Fibroblast of skin of abdomen (primary cell): Measurements from ENCODE around the gene GPRC5A.

Experiments used
- DNase-seq: peaks from one replicate; pipeline ENCODE4 v3.0.0-alpha.2; 2013

The GPRC5A gene

DNA sequence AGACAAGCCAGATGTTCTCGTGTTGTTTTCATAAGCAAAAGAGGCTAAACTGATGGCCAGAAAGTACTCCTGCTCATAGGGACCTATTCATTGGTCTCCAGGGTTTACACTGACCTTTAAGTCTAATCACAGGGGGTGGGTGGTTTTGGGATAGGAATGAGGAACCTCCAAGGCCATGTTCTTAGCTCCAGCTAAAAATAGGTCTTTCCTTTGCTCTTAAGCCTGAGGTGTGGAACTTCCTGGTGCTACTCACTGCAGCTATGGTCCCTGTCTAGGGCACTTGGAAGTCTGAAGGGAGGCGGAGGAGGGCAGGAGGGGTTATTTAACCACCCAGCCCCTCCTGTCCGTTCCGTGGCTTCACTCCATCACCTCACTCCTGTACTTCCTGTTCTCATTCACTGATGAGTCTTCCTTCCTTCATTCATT lies 18.6 kb downstream of the GPRC5A start:
- DNase-seq: no peak

DNA sequence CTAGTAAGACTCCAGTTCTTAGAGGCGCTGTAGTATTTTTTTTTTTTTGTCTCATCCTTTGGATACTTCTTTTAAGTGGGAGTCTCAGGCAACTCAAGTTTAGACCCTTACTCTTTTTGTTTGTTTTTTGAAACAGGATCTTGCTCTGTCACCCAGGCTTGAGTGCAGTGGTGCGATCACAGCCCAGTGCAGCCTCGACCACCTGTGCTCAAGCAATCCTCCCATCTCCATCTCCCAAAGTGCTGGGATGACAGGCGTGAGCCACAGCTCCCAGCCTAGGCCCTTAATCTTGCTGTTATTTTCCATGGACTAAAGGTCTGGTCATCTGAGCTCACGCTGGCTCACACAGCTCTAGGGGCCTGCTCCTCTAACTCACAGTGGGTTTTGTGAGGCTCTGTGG lies 21.3 kb downstream of the GPRC5A start:
- no peak for DNase-seq

DNA sequence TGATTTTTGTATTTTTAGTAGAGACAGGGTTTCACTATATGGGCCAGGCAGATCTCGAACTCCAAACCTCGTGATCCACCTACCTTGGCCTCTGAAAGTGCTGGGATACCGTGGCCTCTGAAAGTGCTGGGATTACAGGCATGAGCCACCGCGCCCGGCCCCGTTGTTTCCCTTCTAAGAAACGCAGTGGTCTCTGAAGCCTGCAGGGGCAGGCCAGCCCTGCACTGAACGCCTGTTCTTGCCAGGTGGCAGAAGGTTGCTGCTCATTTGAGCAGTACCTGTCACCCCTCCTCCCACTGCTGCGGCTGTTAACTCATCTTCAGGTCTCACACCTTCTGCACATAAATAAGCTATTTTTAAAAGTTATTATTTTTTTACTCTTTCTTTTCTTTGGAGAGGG lies 24.3 kb downstream of the GPRC5A start:
- DNase-seq: no peak

DNA sequence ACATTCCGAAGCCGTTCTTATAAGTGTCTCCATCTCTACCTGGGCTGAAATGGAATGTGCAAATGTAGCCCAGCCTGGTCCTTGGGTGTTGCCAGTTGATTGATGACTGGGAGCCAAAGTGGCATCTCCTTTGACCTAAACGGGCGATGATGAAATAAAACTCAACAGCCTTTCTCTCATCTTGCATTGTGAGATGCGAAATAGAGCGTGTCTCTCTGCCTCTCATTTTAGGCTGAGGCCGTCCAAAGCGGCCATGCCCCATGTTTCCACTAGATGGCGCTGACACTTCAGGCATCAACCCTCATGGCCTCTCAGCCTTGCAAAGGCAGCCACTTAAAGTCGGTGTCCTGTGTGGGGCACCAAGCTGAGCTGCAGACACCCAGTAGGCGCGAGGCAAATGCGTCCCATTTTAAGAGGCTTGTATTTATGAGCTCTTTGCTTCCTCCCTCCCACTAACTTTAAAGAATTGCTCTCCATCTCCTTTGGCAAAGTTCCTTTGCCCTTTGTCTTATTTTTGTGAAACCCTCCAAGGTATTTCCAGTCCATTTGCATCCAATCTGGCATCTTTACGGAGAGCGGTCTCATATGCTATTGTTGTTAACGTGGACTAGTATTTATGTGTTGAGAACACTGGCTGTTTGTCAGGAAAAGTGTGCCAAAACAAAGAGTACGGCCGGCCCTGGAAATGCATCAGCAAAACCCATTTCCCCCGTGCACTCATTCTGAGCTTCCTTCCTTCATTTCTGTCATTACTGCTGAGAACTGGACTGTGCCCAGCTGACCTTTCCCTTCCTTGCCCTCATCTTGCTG lies 25.0 kb downstream of the GPRC5A start:
- DNase-seq: peak; percentile 77

DNA sequence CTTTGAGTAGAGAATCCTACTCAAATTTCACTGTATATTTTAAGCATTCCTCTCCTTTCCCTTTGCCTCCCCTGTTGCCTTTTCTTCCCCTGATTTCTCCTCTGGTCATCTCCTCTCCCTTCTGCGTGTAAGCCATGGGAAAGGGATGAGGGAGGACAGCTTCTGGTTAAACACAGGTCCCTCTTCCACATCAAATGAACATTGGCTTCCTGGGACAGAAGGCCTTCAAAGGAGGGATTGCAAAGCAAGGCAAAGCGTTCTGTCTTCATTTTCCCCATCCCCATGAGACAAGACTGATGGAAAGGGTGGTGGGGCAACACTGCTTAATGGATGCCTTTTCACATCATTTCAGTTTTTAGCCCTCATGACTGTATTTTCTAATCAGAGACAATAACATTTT lies 26.2 kb downstream of the GPRC5A start:
- DNase-seq: no peak

DNA sequence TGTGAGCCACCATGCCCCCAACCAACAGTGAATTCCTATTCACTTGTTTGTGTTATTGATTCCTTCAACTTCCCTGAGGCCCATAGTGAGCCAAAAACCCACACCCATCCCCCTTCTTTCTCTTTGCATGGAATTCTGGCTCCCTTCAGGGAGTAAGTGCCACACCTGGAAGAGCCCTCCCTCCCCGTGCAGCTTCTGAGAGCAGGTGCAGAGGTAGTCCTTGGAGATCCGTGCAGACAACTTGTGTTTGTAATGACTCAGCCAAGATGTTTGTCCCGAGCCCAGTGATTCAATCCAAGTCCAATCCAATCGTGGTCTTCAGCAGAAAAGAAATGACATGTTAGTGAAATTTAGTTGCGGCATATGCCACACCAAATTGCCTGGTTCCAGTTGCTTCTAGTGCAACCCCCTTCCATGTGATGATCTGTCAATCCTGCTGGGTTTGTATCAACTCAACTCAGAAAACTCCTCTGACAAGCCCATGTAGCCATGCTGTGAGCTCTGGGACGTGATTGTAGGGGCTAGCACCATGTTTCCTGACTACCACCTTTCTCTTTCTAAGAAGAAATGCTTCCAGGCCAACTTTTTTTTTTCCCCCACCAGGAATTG lies 27.5 kb downstream of the GPRC5A start:
- no peak for DNase-seq

DNA sequence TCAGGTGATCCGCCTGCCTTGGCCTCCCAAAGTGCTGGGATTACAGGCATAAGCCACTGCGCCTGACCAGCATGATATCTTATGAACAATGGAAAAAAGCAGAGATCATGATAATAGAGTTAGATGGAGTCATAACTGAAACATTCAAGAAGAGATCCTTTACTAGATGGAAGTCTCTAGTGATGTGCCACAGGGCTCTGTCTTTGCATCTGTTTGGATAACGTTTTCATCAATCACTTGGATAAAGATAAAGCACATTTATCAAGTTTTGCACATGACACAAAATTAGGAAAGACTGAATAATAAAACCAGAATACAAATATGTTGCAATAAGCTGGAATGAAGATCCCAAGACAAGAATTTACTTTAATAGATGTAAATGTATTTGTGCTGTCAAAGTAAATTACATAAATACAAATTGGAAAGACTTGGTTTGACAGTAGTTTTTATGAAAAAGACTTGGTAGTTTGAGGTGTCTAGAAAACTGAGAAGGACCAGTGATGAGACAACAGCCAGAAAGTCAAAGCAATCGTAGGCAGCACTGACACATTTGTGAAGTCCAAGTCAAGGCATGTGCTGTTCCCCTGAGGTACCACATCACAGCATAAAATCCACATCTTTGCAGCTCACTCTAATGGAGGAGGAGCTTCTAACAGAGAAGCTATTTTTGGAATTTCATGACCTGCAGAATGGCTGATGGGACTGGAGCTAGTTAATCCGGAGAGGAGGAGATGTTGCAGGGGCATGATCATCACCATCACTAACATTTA lies 28.5 kb downstream of the GPRC5A start:
- DNase-seq: no peak

DNA sequence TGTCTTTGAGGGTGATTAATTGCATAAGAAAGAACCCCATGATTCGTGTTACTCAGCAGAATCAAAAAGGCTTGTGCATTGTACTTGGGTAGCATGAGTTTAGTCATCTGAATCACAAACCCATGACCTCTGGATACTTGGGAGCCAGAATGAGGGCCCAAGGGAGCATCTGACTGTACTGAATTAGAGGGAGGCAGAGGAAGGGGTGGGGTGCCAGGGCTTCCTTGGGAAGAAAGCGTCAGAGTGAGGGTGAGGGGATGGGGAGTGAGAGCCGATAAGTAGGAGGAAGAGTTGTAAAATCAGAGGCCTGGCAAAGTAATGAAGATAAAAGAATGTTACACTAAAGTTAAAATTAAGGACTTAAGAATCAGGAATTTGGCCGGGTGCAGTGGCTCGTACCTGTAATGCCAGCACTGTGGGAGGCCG lies 30.8 kb downstream of the GPRC5A start:
- peak; percentile 35 for DNase-seq

DNA sequence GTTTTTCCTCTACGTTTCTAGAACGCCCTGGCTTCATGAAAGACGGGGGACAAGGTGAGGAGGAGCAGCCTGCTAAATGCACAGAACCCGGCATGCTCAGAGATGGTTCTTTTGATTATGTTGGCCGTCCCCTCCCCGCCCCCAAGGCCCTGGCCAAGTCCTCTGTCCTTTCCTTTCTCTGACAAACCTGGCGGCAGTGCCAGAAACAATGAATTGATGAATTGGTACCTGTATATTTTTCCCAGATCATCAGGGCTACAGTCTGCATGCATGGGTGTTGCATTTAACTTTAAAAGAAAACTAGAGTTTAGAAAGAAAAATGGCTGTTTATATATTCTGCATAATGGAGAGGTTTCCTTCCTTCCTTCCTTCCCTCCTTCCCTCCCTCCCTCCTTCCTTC lies 31.6 kb downstream of the GPRC5A start:
- no peak for DNase-seq

DNA sequence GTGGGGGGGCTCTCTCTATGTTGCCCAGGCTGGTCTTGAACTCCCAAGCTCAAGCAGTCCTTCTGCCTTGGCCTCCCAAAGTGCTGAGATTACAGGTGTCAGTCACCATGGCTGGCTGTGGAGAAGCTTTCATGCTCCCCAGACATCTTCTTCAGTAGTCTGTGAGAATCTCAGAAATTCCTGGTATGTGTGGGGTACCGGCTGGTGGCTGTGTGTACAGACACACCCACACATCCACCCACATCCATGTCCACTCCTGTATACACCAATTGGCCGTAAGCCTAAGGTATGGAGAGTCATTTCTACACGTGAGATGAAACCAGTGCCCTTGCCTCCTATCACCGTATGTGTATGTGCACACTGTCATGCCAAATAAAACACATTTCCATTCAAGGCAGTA lies 32.8 kb downstream of the GPRC5A start:
- DNase-seq: no peak

DNA sequence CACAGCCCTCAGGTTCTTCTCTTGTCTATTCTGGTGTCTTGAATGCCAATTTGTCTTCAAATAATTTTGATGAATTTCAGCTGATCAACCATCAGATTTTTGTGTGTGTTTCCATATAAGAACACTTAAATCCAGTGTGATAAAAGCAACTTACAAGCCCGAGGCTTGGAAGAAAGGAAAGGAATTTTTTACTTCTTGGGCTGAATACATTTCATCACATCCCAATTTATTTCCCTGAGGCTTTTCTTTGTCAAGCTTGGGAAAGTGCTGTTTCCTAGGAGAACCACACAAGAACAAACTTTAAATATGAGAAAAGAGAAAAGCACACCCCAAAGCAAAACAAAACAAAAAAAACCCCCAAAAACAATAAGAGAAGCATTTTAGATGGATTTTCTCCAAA lies 34.0 kb downstream of the GPRC5A start:
- no peak for DNase-seq

DNA sequence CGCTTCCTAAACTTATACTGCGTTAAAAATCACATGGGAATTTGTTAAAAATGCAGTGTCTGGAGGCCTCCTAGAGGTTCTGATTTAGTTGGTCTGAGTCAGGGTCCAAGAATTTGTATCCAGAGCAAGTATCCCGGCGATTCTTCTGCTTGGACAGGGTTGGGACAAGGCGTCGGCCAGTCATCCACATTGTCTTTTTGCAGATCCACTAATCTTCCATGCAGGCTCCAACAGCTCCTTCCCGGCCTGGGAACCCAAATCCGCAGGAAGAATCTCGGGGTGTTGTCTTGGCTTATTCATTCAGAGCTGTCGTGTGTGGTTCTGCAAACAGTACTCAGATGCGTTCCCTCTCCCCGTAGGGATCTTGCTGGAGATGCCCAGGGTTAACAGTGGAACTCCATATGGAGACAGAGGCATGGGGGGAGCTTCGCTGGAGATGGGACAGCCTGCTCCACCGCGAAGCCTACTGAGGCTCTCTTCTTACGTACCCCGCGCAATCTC lies 35.3 kb downstream of the GPRC5A start:
- peak; percentile 47 for DNase-seq

DNA sequence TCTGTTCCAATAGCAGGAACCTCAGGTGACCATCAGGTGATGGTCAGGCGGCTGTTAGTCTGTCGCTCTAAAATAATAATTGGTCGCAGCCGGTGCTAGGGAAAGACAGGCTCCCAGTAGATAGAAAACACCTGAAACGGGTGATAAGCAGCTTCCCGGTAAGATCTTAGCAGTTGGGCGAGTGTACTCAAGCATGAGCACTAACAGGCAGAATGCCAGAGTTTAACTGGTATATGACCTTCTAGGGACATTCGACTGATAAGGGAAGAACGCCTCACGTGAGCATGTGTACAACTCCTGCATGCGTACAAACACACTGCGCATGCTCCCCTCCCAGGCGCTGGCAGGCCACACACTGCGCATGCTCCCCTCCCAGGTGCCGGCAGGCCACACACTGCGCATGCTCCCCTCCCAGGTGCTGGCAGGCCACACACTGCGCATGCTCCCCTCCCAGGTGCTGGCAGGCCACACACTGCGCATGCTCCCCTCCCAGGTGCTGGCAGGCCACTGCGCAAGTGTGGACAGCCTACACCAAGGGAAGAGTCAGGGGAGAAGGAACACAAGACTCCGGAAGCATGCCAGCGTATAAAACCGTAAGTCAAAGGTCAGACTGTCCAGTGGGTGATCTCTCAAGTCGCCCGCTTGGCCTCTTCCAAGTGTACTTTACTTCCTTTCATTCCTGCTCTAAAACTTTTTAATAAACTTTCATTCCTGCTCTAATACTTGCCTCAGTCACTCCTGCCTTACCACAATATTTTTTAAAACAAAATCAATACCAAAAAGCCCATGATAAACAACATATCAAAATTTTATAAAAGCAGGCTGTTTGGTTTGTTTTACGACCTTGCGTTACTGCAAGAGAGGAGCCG lies 36.1 kb downstream of the GPRC5A start:
- DNase-seq: peak; percentile 47

DNA sequence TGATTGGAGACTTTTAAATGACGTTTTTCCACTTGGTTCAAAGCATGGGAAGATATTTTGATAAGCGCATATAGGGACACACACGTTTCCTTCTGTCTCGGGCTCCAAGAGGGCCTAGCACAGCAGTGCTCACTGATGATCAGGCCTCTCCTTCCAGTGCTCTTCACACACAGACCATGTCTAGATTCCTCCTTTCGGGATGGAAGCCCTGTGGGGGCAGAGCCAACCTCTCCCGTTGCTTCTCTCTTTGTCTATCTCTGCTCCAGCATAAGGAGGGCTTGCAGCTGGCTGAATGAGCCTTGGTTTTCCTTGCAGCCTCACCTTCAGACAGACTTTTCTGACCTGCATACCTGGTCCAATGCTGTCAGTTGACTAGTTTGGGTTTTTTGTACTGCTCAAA lies 38.3 kb downstream of the GPRC5A start:
- no peak for DNase-seq

DNA sequence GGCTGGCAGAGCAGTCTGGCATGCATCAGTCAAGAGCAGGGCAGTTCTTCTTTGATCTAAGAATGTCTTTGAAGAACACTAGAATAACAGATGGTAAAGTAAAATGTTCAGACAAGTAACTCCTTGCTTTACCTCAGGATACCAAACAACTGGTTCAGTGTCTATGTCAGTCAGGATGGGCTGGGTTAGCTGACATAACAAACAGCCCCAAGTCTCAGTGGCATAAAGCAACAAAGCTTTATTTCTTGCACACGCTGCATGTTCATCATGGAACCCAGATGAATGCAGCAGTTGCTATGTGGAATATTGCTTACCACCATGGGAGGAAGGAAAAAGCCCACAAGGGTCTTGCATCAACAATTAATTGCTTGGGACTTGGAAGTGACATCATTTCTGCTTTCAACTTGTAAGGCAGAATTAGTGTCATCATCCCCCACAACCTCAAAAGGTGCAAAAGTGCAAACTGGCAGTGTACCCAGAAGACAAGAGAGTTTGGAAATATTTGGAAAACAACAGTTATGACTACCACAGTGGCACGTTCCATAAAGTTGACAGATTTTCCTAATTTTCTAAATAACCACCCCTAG lies 39.4 kb downstream of the GPRC5A start:
- DNase-seq: no peak

DNA sequence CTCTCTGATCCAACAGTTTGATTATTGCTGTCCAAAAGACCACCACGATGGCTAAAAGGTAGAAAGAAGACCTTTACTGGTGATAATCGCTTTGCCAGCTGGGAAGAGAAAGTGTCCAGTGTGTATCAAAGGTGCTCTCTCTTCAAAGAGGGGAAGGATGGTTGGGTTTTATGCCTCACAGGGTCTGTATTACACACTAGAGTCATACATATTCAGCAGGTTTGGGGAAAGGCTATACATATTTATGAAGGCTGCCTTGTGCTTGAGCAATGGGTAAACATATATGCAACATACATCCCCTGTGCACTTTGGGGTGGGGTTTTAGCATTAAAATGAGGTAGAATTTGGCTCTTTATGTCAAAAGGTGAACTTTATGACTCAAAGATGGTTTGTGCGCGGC lies 42.4 kb downstream of the GPRC5A start:
- DNase-seq: no peak

DNA sequence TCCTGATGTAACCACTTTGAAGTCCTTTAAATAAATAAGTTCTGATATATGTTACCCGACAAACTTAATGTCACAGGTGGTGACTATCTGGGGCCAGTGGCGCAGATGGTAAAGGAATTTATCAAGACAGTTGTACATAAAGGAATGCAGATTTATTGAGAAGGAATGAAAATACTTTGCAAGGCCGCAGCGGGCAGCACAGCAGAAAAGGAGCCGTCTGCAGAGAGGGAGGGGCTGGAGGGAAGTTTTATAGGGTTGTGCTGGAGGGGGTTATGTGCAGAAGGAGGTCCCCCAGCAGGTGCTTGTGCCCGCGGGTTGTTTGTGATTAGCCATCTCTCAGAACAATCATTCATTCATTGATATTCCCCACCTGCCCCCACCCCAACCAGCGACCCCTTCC lies 43.2 kb downstream of the GPRC5A start:
- DNase-seq: no peak

DNA sequence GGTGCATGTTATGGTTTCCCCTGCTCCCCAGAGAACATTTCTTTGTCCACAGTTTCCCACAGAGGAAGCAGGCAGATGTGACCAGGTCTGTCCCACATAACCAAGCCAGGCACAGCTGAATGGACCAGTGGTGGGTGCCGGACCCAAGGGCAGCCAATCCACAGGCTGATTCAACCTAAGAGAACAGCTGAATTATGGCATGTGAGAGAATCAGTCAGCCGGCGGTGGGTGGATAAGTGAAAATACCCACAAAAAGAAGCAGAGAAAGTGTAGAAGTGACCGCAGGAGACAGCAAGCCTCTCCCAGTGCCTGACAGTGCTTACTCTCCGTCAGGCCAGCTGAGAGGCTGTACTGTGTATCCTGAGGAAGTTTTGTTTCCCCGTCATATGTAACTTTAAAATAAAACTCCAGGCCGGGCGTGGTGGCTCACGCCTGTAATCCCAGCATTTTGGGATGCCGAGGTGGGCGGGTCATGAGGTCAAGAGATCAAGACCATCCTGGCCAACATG lies 45.7 kb downstream of the GPRC5A start:
- DNase-seq: no peak

DNA sequence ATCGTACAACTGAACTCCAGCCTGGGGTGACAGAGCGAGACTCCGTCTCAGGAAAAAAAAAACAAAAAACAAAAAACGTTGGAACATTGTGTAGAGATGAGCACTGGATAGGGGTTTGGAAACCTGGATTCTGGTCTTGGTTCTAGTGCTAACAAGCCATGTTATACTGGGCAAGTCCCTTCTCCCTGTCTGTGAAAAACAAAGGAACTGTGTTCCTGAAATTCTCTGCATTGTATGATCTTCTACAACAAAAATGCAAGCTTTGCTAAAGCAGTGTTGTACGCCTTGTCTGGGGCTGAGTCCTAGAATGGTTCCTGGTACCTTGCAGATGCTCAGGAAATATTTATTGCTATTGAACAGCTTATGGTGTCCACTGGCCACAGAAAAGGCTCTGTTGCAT lies 47.2 kb downstream of the GPRC5A start:
- DNase-seq: no peak

DNA sequence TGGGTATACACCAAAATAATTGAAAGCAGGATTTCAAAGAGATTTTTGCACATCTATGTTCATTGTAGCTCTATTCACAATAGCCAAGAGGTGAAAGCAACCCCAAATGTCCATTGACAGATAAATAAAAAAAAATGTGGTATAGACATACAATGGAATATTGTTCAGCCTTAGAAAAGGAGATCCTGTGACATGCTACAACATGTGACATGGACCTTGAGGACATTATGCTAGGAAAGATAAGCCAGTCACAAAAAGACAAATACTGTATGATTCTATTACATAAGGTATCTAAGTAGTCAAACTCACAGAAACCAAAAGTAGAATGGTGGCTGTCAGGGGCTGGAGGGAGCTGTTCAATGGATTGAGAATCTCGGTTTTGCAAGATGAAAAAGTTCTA lies 48.5 kb downstream of the GPRC5A start:
- DNase-seq: no peak

DNA sequence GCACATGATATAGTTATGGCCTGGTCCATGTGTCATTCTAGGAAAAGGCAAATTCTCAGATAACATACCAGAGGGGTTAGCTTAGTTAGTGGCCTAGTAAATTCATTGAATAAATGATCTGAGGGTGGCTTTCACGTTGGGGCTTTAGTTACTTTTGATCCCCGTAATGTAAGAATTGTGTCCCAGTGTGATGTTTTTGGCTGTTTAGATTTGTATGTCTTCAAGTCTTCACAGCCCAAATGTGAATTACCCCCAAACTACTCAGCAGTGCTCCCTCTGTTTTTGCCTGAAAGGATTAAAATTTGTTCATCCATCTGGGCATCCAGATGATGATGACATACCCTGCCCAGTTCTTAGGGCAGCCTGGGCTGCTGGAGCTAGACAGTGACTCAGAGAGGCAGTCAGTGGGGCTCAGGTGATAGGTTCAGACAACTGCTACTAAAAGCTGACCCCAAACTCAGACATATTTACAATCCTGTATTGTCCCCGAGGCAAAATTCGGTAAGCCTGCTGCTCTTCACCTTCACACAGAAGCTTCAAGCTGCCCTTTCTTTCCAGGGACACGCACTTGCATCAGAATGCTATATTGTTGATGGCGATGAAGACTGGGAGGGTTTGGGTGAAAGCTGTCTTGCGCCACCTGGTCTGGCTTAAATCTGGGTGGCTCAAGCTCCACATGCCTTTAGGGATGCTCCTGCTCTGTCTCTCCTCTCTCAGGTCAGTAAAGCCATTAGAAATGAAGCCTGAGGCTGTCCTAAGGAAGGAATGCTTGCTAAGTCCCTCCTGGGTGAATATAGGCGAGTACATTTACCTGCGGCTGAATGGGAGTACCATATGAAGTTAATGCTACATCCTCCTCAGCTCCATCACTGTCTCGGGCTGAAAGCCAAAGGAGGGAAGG lies 50.3 kb downstream of the GPRC5A start:
- no peak for DNase-seq
